GM23338 (cell line): ENCODE data around the gene KIF1A.

ENCODE experiments used
- CREB1 ChIP-seq: fragments of 250-450 bp; sonication (Bioruptor Pico); IDR thresholded peaks from 2 replicates; pipeline ENCODE4 v1.5.0; 2020; ENCODE audit warnings: low read depth, mild to moderate bottlenecking, moderate library complexity
- CTCF ChIP-seq, 2 experiments: fragments of 200-600 bp in 1 of 2; sonication (generic) in 1 of 2; conservative IDR thresholded peaks; 2 replicates each; pipeline versions ENCODE4 v1.5.1 to v1.6.1; 2016 to 2017; ENCODE audit warnings: antibody characterized with exemption in 2 of 2, low read depth in 2 of 2, mild to moderate bottlenecking in 2 of 2, moderate library complexity in 1 of 2
- ETS1 ChIP-seq: IDR thresholded peaks from 2 replicates; pipeline ENCODE4 v1.6.1; 2016; ENCODE audit warnings: antibody characterized with exemption
- EZH2 ChIP-seq: fragments of 200-600 bp; sonication (generic); IDR thresholded peaks from one replicate; pipeline ENCODE4 v1.8.0; 2017; ENCODE audit warnings: antibody characterized with exemption, mild to moderate bottlenecking, low read depth; ENCODE audit not compliant: unreplicated experiment
- EZH2phosphoT487 ChIP-seq: fragments of 200-600 bp; sonication (generic); IDR thresholded peaks from one replicate; pipeline ENCODE4 v1.8.1; 2018; ENCODE audit warnings: antibody characterized with exemption; ENCODE audit not compliant: unreplicated experiment
- JUNB ChIP-seq: IDR thresholded peaks from one replicate; pipeline ENCODE4 v1.6.1; 2016; ENCODE audit warnings: antibody characterized with exemption; ENCODE audit not compliant: unreplicated experiment
- NANOG ChIP-seq: IDR thresholded peaks from 2 replicates; pipeline ENCODE4 v1.6.1; 2016; ENCODE audit warnings: antibody characterized with exemption, borderline replicate concordance
- POLR2AphosphoS5 ChIP-seq: IDR thresholded peaks from 2 replicates; pipeline ENCODE4 v1.6.1; 2016; ENCODE audit warnings: antibody characterized with exemption, low read depth
- REST ChIP-seq: IDR thresholded peaks from one replicate; pipeline ENCODE4 v1.6.1; 2018; ENCODE audit warnings: antibody characterized with exemption; ENCODE audit not compliant: unreplicated experiment
- STAT1 ChIP-seq: IDR thresholded peaks from one replicate; pipeline ENCODE4 v1.6.1; 2016; ENCODE audit warnings: antibody characterized with exemption; ENCODE audit not compliant: unreplicated experiment
- ZNF114 ChIP-seq: fragments of 250-450 bp; sonication (Bioruptor Pico); IDR thresholded peaks from 2 replicates; pipeline ENCODE4 v1.5.0; 2020; ENCODE audit warnings: mild to moderate bottlenecking, moderate library complexity
- ZNF331 ChIP-seq: fragments of 250-450 bp; sonication (Bioruptor Pico); IDR thresholded peaks from 2 replicates; pipeline ENCODE4 v1.5.0; 2020; ENCODE audit warnings: low read depth, mild to moderate bottlenecking, moderate library complexity

GRCh38 chr2:240711296-240711695 lies 108.7 kb downstream of the KIF1A start:
- TF ChIP-seq CTCF (conservative IDR thresholded peaks at IDR 0.05; ENCODE audit: low read depth in 2 of 2) (no peak), EZH2 (no peak), POLR2AphosphoS5 (no peak), CREB1 (CRISPR knock-in tag) (no peak), REST (no peak), EZH2phosphoT487 (no peak), ETS1 (no peak), ZNF331 (CRISPR knock-in tag) (no peak), JUNB (no peak), ZNF114 (CRISPR knock-in tag) (no peak), NANOG (no peak), STAT1 (no peak)
